H1 (cell line): ENCODE results near the gene ID2. TPM values are rescaled to one million over a fixed set of nuclear protein-coding genes. Genes with fewer than 3 reads are reported as not detected.

Experiments used
- GTF2F1 ChIP-seq: IDR thresholded peaks from 2 replicates; pipeline ENCODE4 v1.6.1; 2012; ENCODE audit warnings: low read depth, low read length, improper control_type of control experiment, borderline replicate concordance
- YY1 ChIP-seq: IDR thresholded peaks from 2 replicates; pipeline ENCODE4 v1.6.1; 2011; ENCODE audit warnings: low read depth, mild to moderate bottlenecking, low read length
- polyA plus RNA-seq, 7 experiments: library from polyadenylated mRNA; depleted of rRNA in 3 of 7; stranded (reverse) in 5 of 7; unstranded in 2 of 7; fragments of >200 nt in 5 of 7; fragments of 200-250 nt in 2 of 7; gene quantifications; 1 replicate in 5 of 7; 2 replicates in 1 of 7; 4 replicates in 1 of 7; pipeline versions ENCODE4 v1.2.1 to v1.2.3, GENCODE V29; 2011 to 2013; ENCODE audit warnings: missing spikeins in 2 of 7, mixed read lengths in 2 of 7
- total RNA-seq: library from RNA; stranded (reverse); fragmentation: NEBNext Ultra II Directional; extraction: Animal tissue kit (Norgen Biotek cat#: 25700); gene quantifications from 2 replicates; pipeline ENCODE4 v1.2.1, GENCODE V29; 2021
- TF ChIP-seq, protein P1 (sequence below), 3 experiments: IDR thresholded peaks; 1 replicate in 2 of 3; 2 replicates in 1 of 3; pipeline versions ENCODE4 v1.5.1 to v1.6.1; 2011; ENCODE audit warnings: low read length in 3 of 3, mild to moderate bottlenecking in 3 of 3, inconsistent platforms in 2 of 3, low read depth in 1 of 3, moderate library complexity in 1 of 3; ENCODE audit not compliant: insufficient read depth in 1 of 3; ENCODE audit errors: control extremely low read depth in 1 of 3

The ID2 gene
- total and polyA plus RNA-seq, 2 of the 8 experiments (the other 6 are each of a cell fraction or from before 2014, with no cell fraction given) = 36.7 to 214 TPM

DNA sequence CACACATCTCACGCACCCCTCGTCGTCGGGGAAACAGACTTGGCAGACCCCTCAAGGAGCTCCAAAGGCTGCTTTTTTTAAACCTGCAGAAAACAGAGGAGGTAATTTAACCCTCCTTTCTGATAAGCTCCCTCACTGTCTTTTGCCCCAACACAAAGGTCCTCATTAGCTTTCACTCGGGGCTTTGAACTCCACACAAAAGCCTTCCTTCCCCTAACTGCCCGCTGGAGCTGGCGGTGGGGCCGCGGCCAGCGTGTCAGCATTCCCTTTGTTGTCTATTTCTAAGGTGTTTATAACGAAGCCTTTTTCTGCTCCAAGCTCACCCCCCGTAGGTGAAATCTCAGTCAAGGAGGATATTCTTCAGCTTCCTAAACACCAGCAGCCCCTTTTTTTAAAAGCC, 43.5 kb upstream of the ID2 start (continued):
- TF ChIP-seq, protein P1, sequence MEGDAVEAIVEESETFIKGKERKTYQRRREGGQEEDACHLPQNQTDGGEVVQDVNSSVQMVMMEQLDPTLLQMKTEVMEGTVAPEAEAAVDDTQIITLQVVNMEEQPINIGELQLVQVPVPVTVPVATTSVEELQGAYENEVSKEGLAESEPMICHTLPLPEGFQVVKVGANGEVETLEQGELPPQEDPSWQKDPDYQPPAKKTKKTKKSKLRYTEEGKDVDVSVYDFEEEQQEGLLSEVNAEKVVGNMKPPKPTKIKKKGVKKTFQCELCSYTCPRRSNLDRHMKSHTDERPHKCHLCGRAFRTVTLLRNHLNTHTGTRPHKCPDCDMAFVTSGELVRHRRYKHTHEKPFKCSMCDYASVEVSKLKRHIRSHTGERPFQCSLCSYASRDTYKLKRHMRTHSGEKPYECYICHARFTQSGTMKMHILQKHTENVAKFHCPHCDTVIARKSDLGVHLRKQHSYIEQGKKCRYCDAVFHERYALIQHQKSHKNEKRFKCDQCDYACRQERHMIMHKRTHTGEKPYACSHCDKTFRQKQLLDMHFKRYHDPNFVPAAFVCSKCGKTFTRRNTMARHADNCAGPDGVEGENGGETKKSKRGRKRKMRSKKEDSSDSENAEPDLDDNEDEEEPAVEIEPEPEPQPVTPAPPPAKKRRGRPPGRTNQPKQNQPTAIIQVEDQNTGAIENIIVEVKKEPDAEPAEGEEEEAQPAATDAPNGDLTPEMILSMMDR (IDR thresholded peaks at IDR 0.05; ENCODE audit: control extremely low read depth in 1 of 3, insufficient read depth in 1 of 3, low read depth in 1 of 3, low read length in 3 of 3) = no peak
- TF ChIP-seq GTF2F1 (no peak), YY1 (no peak)
